Measurements from ENCODE around the gene TMEM129. TPM values are rescaled to one million over a fixed set of nuclear protein-coding genes. Genes with fewer than 3 reads are reported as not detected.
"Not testable (repeated sequence)": the region's sequence is repeated elsewhere in the genome, so short reads cannot be mapped to it uniquely, and the experiment has no call there.

TMEM129 gene
- polyA plus RNA-seq, 3 donors: 23.7 to 31.8 (median 30.3) TPM

DNA sequence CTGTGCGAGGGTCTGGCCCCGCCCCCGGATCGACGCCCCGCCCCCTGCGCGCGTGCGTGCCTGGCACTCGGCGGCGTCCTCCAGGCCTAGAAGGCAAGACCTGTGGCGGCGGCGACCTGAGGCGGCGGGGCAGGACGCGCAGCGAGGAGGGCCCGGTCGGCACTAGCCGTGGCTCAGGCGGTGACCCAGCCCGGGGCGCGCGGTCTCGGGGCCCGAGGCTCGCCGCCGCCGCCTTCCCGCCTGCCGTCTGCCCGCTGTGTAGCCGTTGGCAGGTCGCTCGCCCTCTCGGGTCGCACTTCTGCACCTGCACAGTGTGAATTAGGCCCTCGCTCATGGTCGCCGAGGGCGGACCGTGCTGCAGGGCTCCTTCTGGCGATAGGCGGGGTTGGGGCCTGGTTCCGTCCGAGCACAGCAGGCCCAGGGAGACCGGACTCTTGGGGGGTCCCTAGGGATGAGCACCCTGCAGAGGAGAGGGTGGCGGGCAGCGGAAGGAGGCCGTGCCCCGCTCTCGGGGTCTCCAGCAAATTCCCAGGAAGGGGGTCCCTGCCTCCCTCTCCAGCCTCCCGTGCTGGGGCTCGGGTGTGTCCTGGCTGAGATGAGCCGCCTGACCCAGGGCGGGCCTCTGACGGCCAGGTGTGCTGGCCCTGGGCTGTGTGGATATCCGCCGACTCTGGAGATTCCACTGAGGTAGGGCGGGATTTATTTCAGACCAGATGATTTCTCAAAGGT lies 36.5 kb downstream of the TMEM129 start:
- 25 to 36% (median 27%) methylated on average over 58 to 66 of the region's 66 CpGs for WGBS, 3 donors
- H3K27ac ChIP-seq (ENCODE audit: low read depth, low read length): no peak overlapping the region

GRCh38 chr4:1683736-1684505 lies 37.2 kb downstream of the TMEM129 start, which contains the start of gene FAM53A:
Gene FAM53A (minus strand): TSS chr4:1684313. CDS start chr4:1668741, 15,572 bp downstream.
- WGBS, 3 donors: 0 to 1% (median 0%) methylated on average over 70 to 112 of the region's 118 CpGs
- peak within 1 kb of the TSS; percentile 70 for H3K27ac ChIP-seq (ENCODE audit: low read depth, low read length)

GRCh38 chr4:1683261-1683735 lies 37.8 kb downstream of the TMEM129 start:
- 7 to 19% (median 7%) methylated on average over 13 of the region's 13 CpGs for WGBS, 3 donors
- peak overlapping the region; percentile 70 for H3K27ac ChIP-seq (ENCODE audit: low read depth, low read length)

DNA sequence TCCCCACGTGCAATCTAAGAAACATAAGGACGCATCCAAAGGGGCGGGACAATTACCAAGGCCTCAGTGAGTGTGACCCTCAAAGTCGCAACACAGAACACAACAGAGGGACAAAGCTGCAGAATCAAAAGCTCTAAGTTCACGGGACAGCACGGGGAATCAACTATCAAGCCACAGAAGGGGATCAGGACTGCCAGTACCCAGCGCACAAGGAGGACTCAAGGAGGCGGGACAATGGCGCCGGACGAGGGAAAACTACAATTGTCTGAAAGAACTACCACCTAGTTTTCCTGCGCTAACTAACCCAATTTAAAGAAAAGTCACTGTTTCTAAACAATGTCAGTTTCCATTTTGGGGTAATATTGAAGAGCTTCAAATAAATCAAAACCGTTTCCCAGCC lies 38.3 kb downstream of the TMEM129 start:
- H3K27ac ChIP-seq (ENCODE audit: low read depth, low read length): no peak overlapping the region
- WGBS, 3 donors: 87 to 93% (median 90%) methylated on average over 13 of the region's 13 CpGs

GRCh38 chr4:1678244-1678643 lies 42.9 kb downstream of the TMEM129 start:
- no peak overlapping the region for H3K27ac ChIP-seq (ENCODE audit: low read depth, low read length)
- WGBS, 3 donors: 80 to 88% (median 84%) methylated on average over 5 of the region's 5 CpGs

DNA sequence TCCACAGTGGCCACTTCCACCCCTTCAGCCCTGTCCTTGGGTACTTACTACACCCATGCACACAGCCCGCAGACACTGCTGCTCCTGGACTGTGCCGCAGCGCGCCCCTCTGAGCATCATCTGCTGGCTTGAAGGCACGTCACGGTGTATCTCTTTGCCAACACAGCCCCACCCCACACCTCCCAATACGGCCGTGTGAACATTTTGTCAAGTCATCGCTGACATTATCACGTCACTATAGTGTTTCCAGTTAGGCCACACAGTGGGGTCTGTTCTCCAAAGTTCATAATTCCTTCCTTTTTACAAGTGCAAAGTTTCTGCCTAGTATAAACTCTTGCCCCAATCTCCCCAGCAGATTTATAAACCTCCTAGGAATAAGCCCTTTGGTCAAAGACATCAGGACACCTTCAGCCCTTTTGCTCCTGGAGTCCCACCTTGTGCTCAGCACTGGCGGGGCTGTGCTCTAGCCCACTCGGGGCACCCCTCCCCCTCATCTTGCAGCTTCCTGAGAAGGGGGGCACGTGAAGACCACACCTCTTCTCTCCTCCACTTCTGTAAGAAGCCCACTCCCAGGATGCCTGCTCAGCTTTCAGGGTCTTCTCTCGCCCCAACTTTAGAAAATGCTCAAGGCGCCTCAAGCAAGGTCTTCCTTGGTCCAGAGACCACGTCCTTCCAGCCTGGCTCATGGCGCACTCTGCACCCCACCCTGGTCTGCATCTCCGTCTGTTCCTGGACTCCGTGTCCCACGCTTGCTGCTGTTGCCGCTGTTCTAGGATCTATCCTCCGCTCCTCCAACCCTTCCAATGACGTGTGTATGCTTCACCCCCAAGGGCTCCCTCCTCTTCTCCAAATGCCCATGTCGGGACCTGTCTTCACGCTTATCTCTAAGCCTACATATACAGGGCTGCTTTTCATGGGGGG lies 44.3 kb downstream of the TMEM129 start:
- no peak overlapping the region for H3K27ac ChIP-seq (ENCODE audit: low read depth, low read length)
- WGBS, 3 donors: 71 to 82% (median 75%) methylated on average over 25 of the region's 25 CpGs

- WGBS, 3 donors: 77 to 82% (median 79%) methylated on average over 10 of the region's 10 CpGs
- H3K27ac ChIP-seq (ENCODE audit: low read depth, low read length): no peak overlapping the region
Measured at GRCh38 chr4:1675802-1676137, 45.4 kb downstream of the TMEM129 start.

GRCh38 chr4:1675136-1675801 lies 45.9 kb downstream of the TMEM129 start:
- H3K27ac ChIP-seq (ENCODE audit: low read depth, low read length): no peak overlapping the region
- WGBS, 3 donors: 78 to 85% (median 82%) methylated on average over 19 of the region's 19 CpGs

DNA sequence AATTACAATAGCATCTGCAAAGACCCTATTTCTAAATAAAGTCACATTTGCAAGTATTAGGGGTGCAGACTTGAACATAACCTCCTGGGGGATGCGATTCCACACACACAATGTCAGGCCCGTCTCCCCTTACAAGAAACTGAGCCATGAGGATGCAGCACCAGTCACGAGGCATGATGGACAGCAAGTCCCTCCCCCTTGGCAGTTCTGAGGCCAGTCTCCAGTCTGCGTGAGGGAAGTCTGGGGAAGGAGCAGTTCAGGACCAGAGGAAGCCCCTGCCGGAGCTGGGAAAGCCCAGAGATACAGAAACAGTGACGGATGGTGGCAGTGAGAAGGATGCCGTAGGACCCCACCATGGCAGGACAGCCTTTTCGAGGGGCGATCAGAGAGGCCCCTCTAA lies 46.4 kb downstream of the TMEM129 start:
- WGBS, 3 donors: 65 to 76% (median 72%) methylated on average over 9 of the region's 9 CpGs
- H3K27ac ChIP-seq (ENCODE audit: low read depth, low read length): no peak overlapping the region

GRCh38 chr4:1673671-1674070 lies 47.5 kb downstream of the TMEM129 start:
- no peak overlapping the region for H3K27ac ChIP-seq (ENCODE audit: low read depth, low read length)
- WGBS, 3 donors: 80 to 87% (median 85%) methylated on average over 19 to 20 of the region's 20 CpGs

DNA sequence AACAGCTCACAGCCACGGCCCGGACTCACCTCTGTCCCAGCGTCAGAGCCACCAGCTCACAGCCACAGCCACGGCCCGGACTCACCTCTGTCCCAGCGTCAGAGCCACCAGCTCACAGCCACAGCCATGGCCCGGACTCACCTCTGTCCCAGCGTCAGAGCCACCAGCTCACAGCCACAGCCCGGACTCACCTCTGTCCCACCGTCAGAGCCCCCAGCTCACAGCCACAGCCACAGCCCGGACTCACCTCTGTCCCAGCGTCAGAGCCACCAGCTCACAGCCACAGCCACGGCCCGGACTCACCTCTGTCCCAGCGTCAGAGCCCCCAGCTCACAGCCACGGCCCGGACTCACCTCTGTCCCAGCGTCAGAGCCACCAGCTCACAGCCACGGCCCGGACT lies 50.1 kb downstream of the TMEM129 start:
- WGBS, 3 donors: 90 to 94% (median 90%) methylated on average over 20 of the region's 20 CpGs
- H3K27ac ChIP-seq (ENCODE audit: low read depth, low read length): not testable (repeated sequence)

DNA sequence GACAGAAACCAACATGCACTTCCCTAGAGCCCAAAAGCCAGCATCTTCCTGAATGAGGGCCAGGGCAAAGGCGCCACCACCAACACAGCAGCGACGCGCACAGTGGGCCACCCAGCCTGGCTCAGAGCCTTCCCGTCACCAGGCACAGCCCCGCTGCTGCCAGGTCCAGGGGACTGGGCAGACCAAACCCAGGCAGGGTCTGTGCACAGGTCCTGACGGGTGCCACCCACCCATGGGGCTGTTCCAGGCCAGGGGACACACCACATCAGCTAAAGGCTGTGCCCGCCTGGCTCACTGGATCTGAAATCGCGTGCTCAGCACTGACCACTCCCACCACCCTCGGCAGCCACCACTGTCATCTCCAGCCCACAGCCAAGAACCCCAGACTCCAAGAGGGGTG lies 50.8 kb downstream of the TMEM129 start:
- H3K27ac ChIP-seq (ENCODE audit: low read depth, low read length): no peak overlapping the region
- WGBS, 3 donors: 90 to 96% (median 92%) methylated on average over 11 of the region's 11 CpGs

- WGBS, 3 donors: 89 to 97% (median 93%) methylated on average over 21 of the region's 21 CpGs
- H3K27ac ChIP-seq (ENCODE audit: low read depth, low read length): no peak overlapping the region
Measured at GRCh38 chr4:1669850-1670249, 51.3 kb downstream of the TMEM129 start.

DNA sequence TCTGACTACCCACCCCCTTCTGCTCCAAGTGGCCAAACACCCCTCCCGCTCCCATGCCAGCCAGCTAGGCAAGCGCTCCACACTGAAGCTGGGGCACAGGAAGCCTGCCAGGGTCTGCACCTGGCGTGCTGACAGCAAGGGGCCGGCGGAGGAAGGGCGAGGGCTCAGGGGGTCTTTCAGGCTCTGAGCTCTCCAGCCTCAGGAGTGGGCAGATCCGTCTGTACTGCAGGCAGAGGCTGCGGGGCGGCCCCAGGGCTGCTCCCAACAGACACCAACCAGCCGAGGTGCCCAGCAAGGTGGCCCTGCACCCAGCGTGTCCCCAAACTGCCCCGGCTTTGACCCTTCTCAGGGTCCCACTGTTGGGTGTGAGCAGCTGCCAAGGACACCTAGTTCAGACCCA lies 51.9 kb downstream of the TMEM129 start:
- 92 to 94% (median 93%) methylated on average over 12 of the region's 12 CpGs for WGBS, 3 donors
- H3K27ac ChIP-seq (ENCODE audit: low read depth, low read length): no peak overlapping the region

DNA sequence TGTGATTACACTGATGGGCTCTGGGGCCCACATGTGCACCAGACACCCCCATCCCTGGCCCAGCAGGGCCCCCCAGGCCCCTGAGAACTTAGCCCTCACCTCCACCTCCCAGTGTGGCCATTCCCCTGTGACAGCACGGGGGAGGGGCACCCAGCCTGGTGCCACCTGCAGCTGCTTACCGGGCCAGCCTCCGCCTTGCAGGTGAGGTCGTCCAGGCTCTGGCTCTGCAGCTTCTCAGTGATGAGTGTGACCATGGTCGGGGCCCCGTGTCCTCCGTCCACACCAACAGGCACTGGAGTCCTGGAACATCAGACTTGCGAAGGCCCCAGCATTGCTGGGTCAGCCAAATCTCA lies 52.7 kb downstream of the TMEM129 start:
- WGBS, 3 donors: 86 to 91% (median 89%) methylated on average over 6 to 8 of the region's 8 CpGs
- no peak overlapping the region for H3K27ac ChIP-seq (ENCODE audit: low read depth, low read length)

- WGBS, 3 donors: 92% methylated on average over 15 of the region's 15 CpGs
- no peak overlapping the region for H3K27ac ChIP-seq (ENCODE audit: low read depth, low read length)
Measured at GRCh38 chr4:1667273-1667672, 53.9 kb downstream of the TMEM129 start.

GRCh38 chr4:1666391-1666790 lies 54.7 kb downstream of the TMEM129 start:
- H3K27ac ChIP-seq (ENCODE audit: low read depth, low read length): no peak overlapping the region
- WGBS, 3 donors: 66 to 76% (median 74%) methylated on average over 12 of the region's 12 CpGs

Measured in adipose tissue (tissue), 3 donors.